Measurements from ENCODE around the gene LRRC56. TPM values are rescaled to one million over a fixed set of nuclear protein-coding genes. Genes with fewer than 3 reads are reported as not detected.

LRRC56 gene
- total and polyA plus RNA-seq, 2 of the 13 experiments (the other 11 are each of a cell fraction or from before 2014, with no cell fraction given), result 0.11 to 0.29 TPM

DNA sequence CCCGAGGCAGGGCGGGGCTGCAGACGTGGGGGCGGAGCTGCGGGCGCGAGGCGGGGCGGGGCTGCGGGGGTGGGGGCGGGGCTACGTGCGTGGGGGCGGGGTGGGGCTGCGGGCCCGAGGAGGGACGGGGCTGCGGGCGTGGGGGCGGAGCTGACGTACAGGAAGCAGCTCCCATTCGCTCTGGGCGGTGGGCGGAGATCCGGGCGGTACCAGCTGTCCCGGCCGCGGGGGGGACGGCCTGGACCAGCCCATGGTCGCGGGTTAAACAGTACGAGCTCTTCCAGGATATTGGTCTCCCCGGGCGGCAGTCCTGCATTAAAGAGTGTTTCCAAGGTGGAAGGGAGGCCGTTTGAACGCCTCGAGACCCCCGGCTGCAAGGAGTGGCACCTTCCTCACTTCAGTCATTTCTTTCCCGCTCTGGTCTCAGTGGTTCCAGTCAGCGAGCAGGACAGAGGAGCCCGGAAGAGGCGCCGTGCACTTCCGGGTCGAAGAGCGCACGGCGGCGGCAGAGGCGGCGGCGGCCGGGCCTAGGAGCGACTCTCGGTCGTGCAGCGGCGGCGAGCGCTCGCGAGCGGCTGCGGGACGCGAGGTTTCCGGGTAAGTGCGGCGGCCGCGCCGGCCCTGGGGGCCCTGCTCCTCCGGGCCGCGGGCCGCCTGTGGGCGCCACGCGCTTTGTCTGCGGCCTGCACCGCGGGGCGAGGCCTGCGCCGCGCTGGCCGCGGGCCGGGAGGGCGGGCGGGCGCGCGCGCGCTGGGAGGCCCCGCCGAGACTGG, 38.9 kb downstream of the LRRC56 start, which contains the start of gene PHRF1 (continued):
- TF ChIP-seq SP5 (CRISPR knock-in tag; IDR thresholded peaks at IDR 0.05; ENCODE audit: borderline replicate concordance, low read depth) (peak; percentile 55), MED13 (CRISPR knock-in tag; IDR thresholded peaks at IDR 0.05) (no peak; the same call in 1 of the 2 replicates), ATF7-NPFF (CRISPR knock-in tag; IDR thresholded peaks at IDR 0.05; ENCODE audit: low read depth) (no peak), ZSCAN9 (CRISPR knock-in tag; IDR thresholded peaks at IDR 0.05; ENCODE audit: borderline replicate concordance) (0 out of 2 replicates have a peak, but pooled peaks have one; percentile 32), STAT5B (CRISPR knock-in tag; IDR thresholded peaks at IDR 0.05) (no peak), CHD4 (IDR thresholded peaks at IDR 0.05; ENCODE audit: borderline replicate concordance, low read length) (no peak), GZF1 (CRISPR knock-in tag; IDR thresholded peaks at IDR 0.05) (no peak), TMF1 (CRISPR knock-in tag; IDR thresholded peaks at IDR 0.05; ENCODE audit: low read depth) (no peak), CBX5 (CRISPR knock-in tag; IDR thresholded peaks at IDR 0.05; ENCODE audit: borderline replicate concordance) (no peak), U2AF2 (IDR thresholded peaks at IDR 0.05; ENCODE audit: low read depth, low read length) (no peak), SP1 (IDR thresholded peaks at IDR 0.05) (no peak), SP1 (CRISPR knock-in tag; IDR thresholded peaks at IDR 0.05) (peak; percentile 61), NCOA1 (CRISPR knock-in tag; IDR thresholded peaks at IDR 0.05) (no peak), TAF1 (CRISPR knock-in tag; IDR thresholded peaks at IDR 0.05) (peak; percentile 94), RFX5 (IDR thresholded peaks at IDR 0.05; ENCODE audit: low read depth, low read length) (no peak), HCFC1 (IDR thresholded peaks at IDR 0.05; ENCODE audit: low read depth, low read length) (peak; percentile 32; the same call in 1 of the 2 replicates), CC2D1A (CRISPR knock-in tag; IDR thresholded peaks at IDR 0.05) (no peak), ZNF724P (CRISPR knock-in tag; IDR thresholded peaks at IDR 0.05; ENCODE audit: borderline replicate concordance) (no peak)
- TF ChIP-seq, protein P1, sequence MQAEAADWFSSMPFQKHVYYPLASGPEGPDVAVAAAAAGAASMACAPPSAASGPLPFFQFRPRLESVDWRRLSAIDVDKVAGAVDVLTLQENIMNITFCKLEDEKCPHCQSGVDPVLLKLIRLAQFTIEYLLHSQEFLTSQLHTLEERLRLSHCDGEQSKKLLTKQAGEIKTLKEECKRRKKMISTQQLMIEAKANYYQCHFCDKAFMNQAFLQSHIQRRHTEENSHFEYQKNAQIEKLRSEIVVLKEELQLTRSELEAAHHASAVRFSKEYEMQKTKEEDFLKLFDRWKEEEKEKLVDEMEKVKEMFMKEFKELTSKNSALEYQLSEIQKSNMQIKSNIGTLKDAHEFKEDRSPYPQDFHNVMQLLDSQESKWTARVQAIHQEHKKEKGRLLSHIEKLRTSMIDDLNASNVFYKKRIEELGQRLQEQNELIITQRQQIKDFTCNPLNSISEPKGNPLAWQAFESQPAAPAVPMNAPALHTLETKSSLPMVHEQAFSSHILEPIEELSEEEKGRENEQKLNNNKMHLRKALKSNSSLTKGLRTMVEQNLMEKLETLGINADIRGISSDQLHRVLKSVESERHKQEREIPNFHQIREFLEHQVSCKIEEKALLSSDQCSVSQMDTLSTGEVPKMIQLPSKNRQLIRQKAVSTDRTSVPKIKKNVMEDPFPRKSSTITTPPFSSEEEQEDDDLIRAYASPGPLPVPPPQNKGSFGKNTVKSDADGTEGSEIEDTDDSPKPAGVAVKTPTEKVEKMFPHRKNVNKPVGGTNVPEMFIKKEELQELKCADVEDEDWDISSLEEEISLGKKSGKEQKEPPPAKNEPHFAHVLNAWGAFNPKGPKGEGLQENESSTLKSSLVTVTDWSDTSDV (CRISPR knock-in tag; IDR thresholded peaks at IDR 0.05), result no peak
- TF ChIP-seq, protein P2, sequence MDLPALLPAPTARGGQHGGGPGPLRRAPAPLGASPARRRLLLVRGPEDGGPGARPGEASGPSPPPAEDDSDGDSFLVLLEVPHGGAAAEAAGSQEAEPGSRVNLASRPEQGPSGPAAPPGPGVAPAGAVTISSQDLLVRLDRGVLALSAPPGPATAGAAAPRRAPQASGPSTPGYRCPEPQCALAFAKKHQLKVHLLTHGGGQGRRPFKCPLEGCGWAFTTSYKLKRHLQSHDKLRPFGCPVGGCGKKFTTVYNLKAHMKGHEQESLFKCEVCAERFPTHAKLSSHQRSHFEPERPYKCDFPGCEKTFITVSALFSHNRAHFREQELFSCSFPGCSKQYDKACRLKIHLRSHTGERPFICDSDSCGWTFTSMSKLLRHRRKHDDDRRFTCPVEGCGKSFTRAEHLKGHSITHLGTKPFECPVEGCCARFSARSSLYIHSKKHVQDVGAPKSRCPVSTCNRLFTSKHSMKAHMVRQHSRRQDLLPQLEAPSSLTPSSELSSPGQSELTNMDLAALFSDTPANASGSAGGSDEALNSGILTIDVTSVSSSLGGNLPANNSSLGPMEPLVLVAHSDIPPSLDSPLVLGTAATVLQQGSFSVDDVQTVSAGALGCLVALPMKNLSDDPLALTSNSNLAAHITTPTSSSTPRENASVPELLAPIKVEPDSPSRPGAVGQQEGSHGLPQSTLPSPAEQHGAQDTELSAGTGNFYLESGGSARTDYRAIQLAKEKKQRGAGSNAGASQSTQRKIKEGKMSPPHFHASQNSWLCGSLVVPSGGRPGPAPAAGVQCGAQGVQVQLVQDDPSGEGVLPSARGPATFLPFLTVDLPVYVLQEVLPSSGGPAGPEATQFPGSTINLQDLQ (CRISPR knock-in tag; IDR thresholded peaks at IDR 0.05), result no peak
- TF ChIP-seq, protein P3, sequence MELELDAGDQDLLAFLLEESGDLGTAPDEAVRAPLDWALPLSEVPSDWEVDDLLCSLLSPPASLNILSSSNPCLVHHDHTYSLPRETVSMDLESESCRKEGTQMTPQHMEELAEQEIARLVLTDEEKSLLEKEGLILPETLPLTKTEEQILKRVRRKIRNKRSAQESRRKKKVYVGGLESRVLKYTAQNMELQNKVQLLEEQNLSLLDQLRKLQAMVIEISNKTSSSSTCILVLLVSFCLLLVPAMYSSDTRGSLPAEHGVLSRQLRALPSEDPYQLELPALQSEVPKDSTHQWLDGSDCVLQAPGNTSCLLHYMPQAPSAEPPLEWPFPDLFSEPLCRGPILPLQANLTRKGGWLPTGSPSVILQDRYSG (CRISPR knock-in tag; IDR thresholded peaks at IDR 0.05), result no peak
- TF ChIP-seq, protein P4, sequence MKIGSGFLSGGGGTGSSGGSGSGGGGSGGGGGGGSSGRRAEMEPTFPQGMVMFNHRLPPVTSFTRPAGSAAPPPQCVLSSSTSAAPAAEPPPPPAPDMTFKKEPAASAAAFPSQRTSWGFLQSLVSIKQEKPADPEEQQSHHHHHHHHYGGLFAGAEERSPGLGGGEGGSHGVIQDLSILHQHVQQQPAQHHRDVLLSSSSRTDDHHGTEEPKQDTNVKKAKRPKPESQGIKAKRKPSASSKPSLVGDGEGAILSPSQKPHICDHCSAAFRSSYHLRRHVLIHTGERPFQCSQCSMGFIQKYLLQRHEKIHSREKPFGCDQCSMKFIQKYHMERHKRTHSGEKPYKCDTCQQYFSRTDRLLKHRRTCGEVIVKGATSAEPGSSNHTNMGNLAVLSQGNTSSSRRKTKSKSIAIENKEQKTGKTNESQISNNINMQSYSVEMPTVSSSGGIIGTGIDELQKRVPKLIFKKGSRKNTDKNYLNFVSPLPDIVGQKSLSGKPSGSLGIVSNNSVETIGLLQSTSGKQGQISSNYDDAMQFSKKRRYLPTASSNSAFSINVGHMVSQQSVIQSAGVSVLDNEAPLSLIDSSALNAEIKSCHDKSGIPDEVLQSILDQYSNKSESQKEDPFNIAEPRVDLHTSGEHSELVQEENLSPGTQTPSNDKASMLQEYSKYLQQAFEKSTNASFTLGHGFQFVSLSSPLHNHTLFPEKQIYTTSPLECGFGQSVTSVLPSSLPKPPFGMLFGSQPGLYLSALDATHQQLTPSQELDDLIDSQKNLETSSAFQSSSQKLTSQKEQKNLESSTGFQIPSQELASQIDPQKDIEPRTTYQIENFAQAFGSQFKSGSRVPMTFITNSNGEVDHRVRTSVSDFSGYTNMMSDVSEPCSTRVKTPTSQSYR (CRISPR knock-in tag; IDR thresholded peaks at IDR 0.05; ENCODE audit: borderline replicate concordance), result no peak
